Stimulated activated CD8-positive, alpha-beta memory T cell treated with anti-CD3 and anti-CD28 coated beads, Interleukin-4, amount 100 ng/mL, for 24 hours (primary cell): Measurements from ENCODE around the gene LRRC3B.

Experiments
- DNase-seq: peaks from one replicate; pipeline ENCODE4 v3.0.0-alpha.2; 2020; ENCODE audit warnings: low read depth

LRRC3B gene

GRCh38 chr3:26630669-26631389 lies 8.3 kb downstream of the LRRC3B start:
- no peak for DNase-seq

GRCh38 chr3:26631390-26631738 lies 8.8 kb downstream of the LRRC3B start:
- DNase-seq, result no peak

- DNase-seq, result no peak
Measured at GRCh38 chr3:26634601-26635000, 12.0 kb downstream of the LRRC3B start.

- DNase-seq, result no peak
Measured at GRCh38 chr3:26636096-26636727, 13.6 kb downstream of the LRRC3B start.

GRCh38 chr3:26637698-26638097 lies 15.1 kb downstream of the LRRC3B start:
- no peak for DNase-seq

- no peak for DNase-seq
Measured at GRCh38 chr3:26638113-26638512, 15.5 kb downstream of the LRRC3B start.

GRCh38 chr3:26639339-26639738 lies 16.8 kb downstream of the LRRC3B start:
- no peak for DNase-seq

- DNase-seq, result no peak
Measured at GRCh38 chr3:26647078-26647477, 24.5 kb downstream of the LRRC3B start.

GRCh38 chr3:26648461-26648860 lies 25.9 kb downstream of the LRRC3B start:
- DNase-seq, result no peak

GRCh38 chr3:26652164-26652563 lies 29.6 kb downstream of the LRRC3B start:
- DNase-seq, result no peak

GRCh38 chr3:26653811-26654425 lies 31.3 kb downstream of the LRRC3B start:
- DNase-seq, result no peak

- no peak for DNase-seq
Measured at GRCh38 chr3:26655231-26655630, 32.7 kb downstream of the LRRC3B start.

- no peak for DNase-seq
Measured at GRCh38 chr3:26657348-26657976, 34.9 kb downstream of the LRRC3B start.

GRCh38 chr3:26668171-26668570 lies 45.6 kb downstream of the LRRC3B start:
- no peak for DNase-seq

- DNase-seq, result no peak
Measured at GRCh38 chr3:26668696-26669095, 46.1 kb downstream of the LRRC3B start.

GRCh38 chr3:26675336-26675735 lies 52.8 kb downstream of the LRRC3B start:
- no peak for DNase-seq

GRCh38 chr3:26681632-26682031 lies 59.1 kb downstream of the LRRC3B start:
- DNase-seq, result no peak

GRCh38 chr3:26682406-26682805 lies 59.8 kb downstream of the LRRC3B start:
- DNase-seq, result no peak

- DNase-seq, result no peak
Measured at GRCh38 chr3:26683902-26684301, 61.3 kb downstream of the LRRC3B start.

- no peak for DNase-seq
Measured at GRCh38 chr3:26687466-26687865, 64.9 kb downstream of the LRRC3B start.

- no peak for DNase-seq
Measured at GRCh38 chr3:26699553-26699952, 77.0 kb downstream of the LRRC3B start.

GRCh38 chr3:26703519-26703918 lies 80.9 kb downstream of the LRRC3B start:
- DNase-seq, result no peak

GRCh38 chr3:26704736-26705135 lies 82.2 kb downstream of the LRRC3B start:
- DNase-seq, result no peak
